HuH-7.5 (cell line): Measurements from ENCODE around the gene GMPR2.
"Not testable (repeated sequence)": the region's sequence is repeated elsewhere in the genome, so short reads cannot be mapped to it uniquely, and the experiment has no call there.

Experiments
- DNase-seq: peaks from one replicate; pipeline ENCODE4 v3.0.0; 2011; ENCODE audit warnings: low spot score

Gene GMPR2

GRCh38 chr14:24231263-24232120 lies 1.2 kb upstream of the GMPR2 start:
- DNase-seq = no peak

GRCh38 chr14:24232121-24232644 lies 546 bp upstream of the GMPR2 start, which contains the start of gene NEDD8:
TSS of gene NEDD8 (minus strand) at chr14:24232367. CDS start at chr14:24232267, 100 bp downstream.
- DNase-seq = peak; percentile 72

GRCh38 chr14:24233538-24233866 lies 773 bp downstream of the GMPR2 start:
- DNase-seq = no peak

GRCh38 chr14:24234095-24235005 lies 1.6 kb downstream of the GMPR2 start:
- DNase-seq = no peak

GRCh38 chr14:24235804-24236688 lies 3.3 kb downstream of the GMPR2 start:
- DNase-seq = no peak

- DNase-seq = no peak
These were observed 4.1 kb downstream of the GMPR2 start for GRCh38 chr14:24236689-24237462.

- no peak for DNase-seq
These were observed 4.8 kb downstream of the GMPR2 start for GRCh38 chr14:24237463-24237955.

- DNase-seq = no peak
These were observed 5.4 kb downstream of the GMPR2 start for GRCh38 chr14:24238123-24238522.

- no peak for DNase-seq
These were observed 5.9 kb downstream of the GMPR2 start for GRCh38 chr14:24238527-24239037.

GRCh38 chr14:24240110-24240918 lies 7.6 kb downstream of the GMPR2 start:
- DNase-seq = no peak

GRCh38 chr14:24241829-24242443 lies 9.2 kb downstream of the GMPR2 start:
- DNase-seq = peak; percentile 89

GRCh38 chr14:24243336-24243836 lies 10.7 kb downstream of the GMPR2 start:
- DNase-seq = no peak

- not testable (repeated sequence) for DNase-seq
These were observed 12.6 kb downstream of the GMPR2 start for GRCh38 chr14:24245350-24245749.

- no peak for DNase-seq
These were observed 14.1 kb downstream of the GMPR2 start for GRCh38 chr14:24246765-24247212.

- DNase-seq = no peak
These were observed 14.7 kb downstream of the GMPR2 start for GRCh38 chr14:24247422-24247821.

GRCh38 chr14:24249230-24250021 lies 16.7 kb downstream of the GMPR2 start:
- DNase-seq = no peak

- DNase-seq = no peak
These were observed 17.6 kb downstream of the GMPR2 start for GRCh38 chr14:24250354-24250753.

GRCh38 chr14:24251880-24252288 lies 19.2 kb downstream of the GMPR2 start:
- DNase-seq = no peak
